Measurements from ENCODE around the gene DLG5. TPM values are rescaled to one million over a fixed set of nuclear protein-coding genes. Genes with fewer than 3 reads are reported as not detected.

DLG5 gene
- total and polyA plus RNA-seq, 9 of the 15 experiments (the other 6 are each of a cell fraction or from before 2014, with no cell fraction given) = 1.4 to 26.8 (median 11.2) TPM

DNA sequence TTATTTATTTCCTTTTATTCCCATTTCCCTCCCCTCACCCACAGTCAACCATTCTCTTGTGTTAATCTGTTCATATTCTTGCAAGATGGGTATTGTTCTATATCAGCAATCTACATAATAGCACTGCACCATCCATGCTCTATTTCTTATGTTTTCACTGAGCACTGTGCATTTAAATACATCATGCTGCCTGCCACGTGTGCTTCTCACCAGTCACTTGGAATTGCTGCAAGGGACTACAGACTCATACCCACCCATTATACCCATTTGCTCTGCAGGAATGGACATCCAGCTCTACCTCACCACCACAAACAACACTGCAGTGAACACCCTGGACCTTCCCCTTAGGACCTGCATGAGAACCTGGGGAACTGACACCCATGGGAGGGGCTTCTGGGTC is 20.8 kb downstream of the DLG5 start:
- in situ Hi-C loops (cut with MboI) = loop anchor here (5.0 kb wide), 1 partner anchor 67 kb away; no protein-coding TSS in a partner anchor
- CTCF ChIA-PET (ENCODE audit: low intra/inter-chr PET ratio) = no interaction called here
- Histone ChIP-seq H3K9ac (ENCODE audit: insufficient read depth in 1 of 2, low read depth in 2 of 2, low read length in 2 of 2) (peak overlapping the region in 1 of 2 experiments; percentile 35; a peak in 1 of 4 replicates), H3K27me3 (ENCODE audit: control insufficient read depth in 2 of 2, insufficient read depth in 2 of 2, low read length in 2 of 2) (no peaks in the 10 kb centered on the region), H3K9me1 (ENCODE audit: control insufficient read depth, insufficient read depth, low read length) (no peaks in the 10 kb centered on the region), H3K36me3 (ENCODE audit: control insufficient read depth, insufficient read depth, low read length) (peaks cover 7% of the 10 kb centered on the region; the same call in 2 of the 3 replicates), H3K4me1 (replicated peaks in 1 of 2; ENCODE audit: control insufficient read depth in 2 of 2, insufficient read depth in 2 of 2, low read length in 2 of 2) (peaks cover 54 to 57% of the 10 kb centered on the region in 2 experiments), H4K20me1 (replicated peaks; ENCODE audit: control insufficient read depth, insufficient read depth, low read length) (peaks cover 9% of the 10 kb centered on the region), H3K27ac (ENCODE audit: extremely low read depth, low read depth, low read length) (no peak overlapping the region), H3K79me2 (ENCODE audit: control insufficient read depth, insufficient read depth, low read length) (peaks cover 74% of the 10 kb centered on the region), H2AFZ (ENCODE audit: low read depth, low read length) (no peak overlapping the region), H3K4me2 (ENCODE audit: insufficient read depth, low read length) (no peak overlapping the region), H3K4me3 (no peak overlapping the region), H3K9me3 (replicated peaks; ENCODE audit: control insufficient read depth, insufficient read depth, low read depth, low read length) (no peaks in the 10 kb centered on the region)
- intact Hi-C loops (cut with micrococcal nuclease) = no loop called here
- 48% methylated on average over 1 of the region's 1 CpG for WGBS (ENCODE audit: insufficient coverage, low coverage, missing lambda C conversion rate)
- ATAC-seq (no peak), DNase-seq (ENCODE audit: extremely low read depth in 1 of 4, low spot score in 3 of 4) (no peak), FAIRE-seq (no peak)
- TF ChIP-seq, protein P1, sequence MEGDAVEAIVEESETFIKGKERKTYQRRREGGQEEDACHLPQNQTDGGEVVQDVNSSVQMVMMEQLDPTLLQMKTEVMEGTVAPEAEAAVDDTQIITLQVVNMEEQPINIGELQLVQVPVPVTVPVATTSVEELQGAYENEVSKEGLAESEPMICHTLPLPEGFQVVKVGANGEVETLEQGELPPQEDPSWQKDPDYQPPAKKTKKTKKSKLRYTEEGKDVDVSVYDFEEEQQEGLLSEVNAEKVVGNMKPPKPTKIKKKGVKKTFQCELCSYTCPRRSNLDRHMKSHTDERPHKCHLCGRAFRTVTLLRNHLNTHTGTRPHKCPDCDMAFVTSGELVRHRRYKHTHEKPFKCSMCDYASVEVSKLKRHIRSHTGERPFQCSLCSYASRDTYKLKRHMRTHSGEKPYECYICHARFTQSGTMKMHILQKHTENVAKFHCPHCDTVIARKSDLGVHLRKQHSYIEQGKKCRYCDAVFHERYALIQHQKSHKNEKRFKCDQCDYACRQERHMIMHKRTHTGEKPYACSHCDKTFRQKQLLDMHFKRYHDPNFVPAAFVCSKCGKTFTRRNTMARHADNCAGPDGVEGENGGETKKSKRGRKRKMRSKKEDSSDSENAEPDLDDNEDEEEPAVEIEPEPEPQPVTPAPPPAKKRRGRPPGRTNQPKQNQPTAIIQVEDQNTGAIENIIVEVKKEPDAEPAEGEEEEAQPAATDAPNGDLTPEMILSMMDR (IDR thresholded peaks at IDR 0.05 in 2 of 3, conservative IDR thresholded peaks at IDR 0.05 in 1 of 3; ENCODE audit: insufficient read depth in 2 of 3, low read depth in 1 of 3, low read length in 3 of 3) = no peak
- no peak for TF ChIP-seq STAG1 (CRISPR knock-in tag; IDR thresholded peaks at IDR 0.05; ENCODE audit: borderline replicate concordance)
- 0 out of 2 replicates have a peak, but pooled peaks have one; percentile 8 for TF ChIP-seq TEAD2 (tag; IDR thresholded peaks at IDR 0.05)
- POLR2A ChIA-PET = interaction anchor here (1.0 to 1.5 kb wide), 3 partner anchors 15 to 97 kb away, joined by 3 to 8 read pairs (median 3); no protein-coding TSS in a partner anchor
- no TSS peak for BruUV-seq (replicated peaks)
